HepG2 (cell line): ENCODE results near the gene SRRM1. TPM values are rescaled to one million over a fixed set of nuclear protein-coding genes. Genes with fewer than 3 reads are reported as not detected.

ENCODE experiments used
- ATAC-seq: fragments of 200-7000 bp; cut with Tn5 transposase; 3 replicates; pipeline ENCODE4 v1.9.1; 2020; ENCODE audit warnings: mild to moderate bottlenecking, moderate library complexity
- BruUV-seq: library from RNA; stranded (reverse); fragments of 400-500 nt; replicated peaks from 2 replicates; lab custom pipeline; 2021; lab: Mats Ljungman, UMichigan
- CTCF ChIA-PET: fragments of 300-600 bp; formaldehyde crosslinking; extraction: SDS; loops from one replicate; lab custom pipeline; 2021; ENCODE audit warnings: low total read pairs, inconsistent platforms, low intra/inter-chr PET ratio; lab: Yijun Ruan, JAX
- POLR2A ChIA-PET: fragments of 350-600 bp; sonication (Branson Sonifier 250); formaldehyde crosslinking; loops from one replicate; lab custom pipeline; 2020; ENCODE audit warnings: antibody characterized with exemption, inconsistent platforms; lab: Yijun Ruan, JAX
- DNase-seq: peaks from one replicate; pipeline ENCODE4 v3.0.0-alpha.2; 2015; ENCODE audit warnings: low spot score
- FAIRE-seq: peaks from 3 replicates; lab custom pipeline; 2011; peaks lifted over from hg19 to GRCh38; lab: Jason Lieb, UNC
- H2AFZ ChIP-seq: one replicate; pipeline ENCODE4 v1.6.1; 2011; ENCODE audit warnings: low read length, inconsistent platforms
- H3K27ac ChIP-seq: fragments of 300-600 bp; 3 replicates; pipeline ENCODE4 v1.8.0; 2011; ENCODE audit warnings: mixed run types, mild to moderate bottlenecking, mixed read lengths, low read length, inconsistent platforms; ENCODE audit not compliant: insufficient read depth; ENCODE audit errors: extremely low read length
- H3K27me3 ChIP-seq, 2 experiments: fragments of 200-600 bp in 1 of 2; 2 replicates in 1 of 2; 3 replicates in 1 of 2; pipeline versions ENCODE4 v1.6.0 to v1.8.0; 2011; ENCODE audit warnings: low read length in 2 of 2, mild to moderate bottlenecking in 2 of 2, moderate library complexity in 2 of 2, inconsistent platforms in 1 of 2; ENCODE audit not compliant: insufficient read depth in 2 of 2, control insufficient read depth in 1 of 2
- H3K36me3 ChIP-seq, 2 experiments: fragments of 200-600 bp in 1 of 2; replicated peaks in 1 of 2; 2 replicates in 1 of 2; 3 replicates in 1 of 2; pipeline versions ENCODE4 v1.5.1 to v1.8.0; 2011; ENCODE audit warnings: low read length in 2 of 2, inconsistent platforms in 1 of 2; ENCODE audit not compliant: insufficient read depth in 2 of 2, control insufficient read depth in 1 of 2
- H3K4me1 ChIP-seq: 2 replicates; pipeline ENCODE4 v1.5.1; 2012; ENCODE audit warnings: low read length, inconsistent platforms; ENCODE audit not compliant: insufficient read depth
- H3K4me2 ChIP-seq: 2 replicates; pipeline ENCODE4 v1.6.0; 2011; ENCODE audit warnings: low read depth, low read length, inconsistent platforms
- H3K4me3 ChIP-seq, 3 experiments: fragments of 200-600 bp in 1 of 3; sonication (generic), shearing (Covaris generic) in 1 of 3; replicated peaks in 1 of 3; 2 replicates each; pipeline ENCODE4 v1.5.1; 2011 to 2016; ENCODE audit warnings: low read length in 3 of 3, inconsistent platforms in 2 of 3, low read depth in 2 of 3, mild to moderate bottlenecking in 2 of 3, control low read depth in 1 of 3, mixed read lengths in 1 of 3; ENCODE audit not compliant: insufficient read depth in 1 of 3
- H3K79me2 ChIP-seq: one replicate; pipeline ENCODE4 v1.6.1; 2011; ENCODE audit warnings: low read length, inconsistent platforms; ENCODE audit not compliant: insufficient read depth
- H3K9ac ChIP-seq: 2 replicates; pipeline ENCODE4 v1.6.0; 2011; ENCODE audit warnings: mild to moderate bottlenecking, low read depth, low read length, inconsistent platforms; ENCODE audit not compliant: insufficient read depth
- H3K9me3 ChIP-seq: 2 replicates; pipeline ENCODE4 v1.5.1; 2012; ENCODE audit warnings: mild to moderate bottlenecking, low read length
- H4K20me1 ChIP-seq: 2 replicates; pipeline ENCODE4 v1.6.0; 2011; ENCODE audit warnings: inconsistent platforms, mild to moderate bottlenecking, low read length, moderate library complexity; ENCODE audit not compliant: insufficient read depth
- DR1 ChIP-seq: sonication (generic); formaldehyde crosslinking; IDR thresholded peaks from 2 replicates; pipeline ENCODE4 v1.8.0; 2021; ENCODE audit warnings: mild to moderate bottlenecking, missing genetic modification reagents, inconsistent platforms
- HIC2 ChIP-seq: sonication (generic); formaldehyde crosslinking; IDR thresholded peaks from 2 replicates; pipeline ENCODE4 v1.9.0; 2022; ENCODE audit warnings: low read depth, missing genetic modification reagents
- SIN3A ChIP-seq: IDR thresholded peaks from 2 replicates; pipeline ENCODE4 v1.6.1; 2011; ENCODE audit warnings: low read depth, mild to moderate bottlenecking, control low read depth, low read length, borderline replicate concordance
- SRSF9 ChIP-seq: fragments of 200-400 bp; formaldehyde crosslinking; IDR thresholded peaks from 2 replicates; pipeline ENCODE4 v1.6.1; 2018; ENCODE audit warnings: borderline replicate concordance, mild to moderate bottlenecking, low read depth, low read length; ENCODE audit not compliant: insufficient read depth, poor library complexity, severe bottlenecking
- ZFX ChIP-seq: sonication (generic); formaldehyde crosslinking; IDR thresholded peaks from 2 replicates; pipeline ENCODE4 v1.4.0; 2020; ENCODE audit warnings: mild to moderate bottlenecking, low read depth, missing genetic modification reagents, moderate library complexity
- ZNF101 ChIP-seq: sonication (generic); formaldehyde crosslinking; IDR thresholded peaks from 2 replicates; pipeline ENCODE4 v1.4.0; 2020; ENCODE audit warnings: mild to moderate bottlenecking, low read depth, missing genetic modification reagents, borderline replicate concordance
- ZNF160 ChIP-seq: sonication (generic); formaldehyde crosslinking; IDR thresholded peaks from 2 replicates; pipeline ENCODE4 v1.8.0; 2022; ENCODE audit warnings: mild to moderate bottlenecking, inconsistent platforms, missing genetic modification reagents
- ZNF407 ChIP-seq: sonication (generic); formaldehyde crosslinking; IDR thresholded peaks from one replicate; pipeline ENCODE4 v1.5.1; 2020; ENCODE audit warnings: mild to moderate bottlenecking, missing genetic modification reagents; ENCODE audit errors: not compliant biosample characterization
- ZUFSP ChIP-seq: sonication (generic); formaldehyde crosslinking; IDR thresholded peaks from 2 replicates; pipeline ENCODE4 v1.9.0; 2021; ENCODE audit warnings: missing genetic modification reagents, mild to moderate bottlenecking, borderline replicate concordance
- WGBS: methylation state at CpG from one replicate; pipeline ENCODE4 v1.1.6; 2017; ENCODE audit warnings: low lambda C conversion rate; 5-methylcytosine and 5-hydroxymethylcytosine counted together
- in situ Hi-C: cut with HindIII; loops from 2 replicates; pipeline ENCODE4 v1.10.0; 2017; ENCODE audit warnings: low pct_unique_long_range_greater_than_20kb; ENCODE audit not compliant: extremely low pct_ligation_motif_present
- intact Hi-C: fragments of 100-400 bp; cut with micrococcal nuclease; formaldehyde crosslinking; loops from one replicate; pipeline ENCODE4 v1.10.0; 2022; ENCODE audit not compliant: unreplicated experiment
- polyA plus RNA-seq, 8 experiments: library from polyadenylated mRNA; depleted of rRNA in 3 of 8; stranded (reverse) in 7 of 8; unstranded in 1 of 8; fragments of >200 nt; fragmentation: Illumina TruSeq in 4 of 8; extraction: Trizol in 4 of 8; gene quantifications; 2 replicates each; pipeline versions ENCODE4 v1.2.1 to v1.2.3, GENCODE V29; 2011 to 2016; ENCODE audit warnings: low read depth in 4 of 8, missing spikeins in 1 of 8, mixed read lengths in 1 of 8; ENCODE audit not compliant: insufficient read depth in 1 of 8
- total RNA-seq, 5 experiments: library from RNA; depleted of rRNA; stranded (reverse); fragments of >200 nt; fragmentation: Illumina TruSeq; extraction: Trizol; gene quantifications; 2 replicates each; pipeline ENCODE4 v1.2.3, GENCODE V29; 2016; ENCODE audit warnings: low read depth in 1 of 5

SRRM1 gene
- total and polyA plus RNA-seq, 2 of the 13 experiments (the other 11 are each of a cell fraction or from before 2014, with no cell fraction given): 31.6 to 44.5 TPM

- TF ChIP-seq SIN3A (no peak), ZNF101 (CRISPR knock-in tag) (no peak), SRSF9 (no peak), ZUFSP (CRISPR knock-in tag) (no peak), HIC2 (CRISPR knock-in tag) (no peak), DR1 (CRISPR knock-in tag) (no peak), ZFX (no peak), ZNF160 (CRISPR knock-in tag) (no peak), ZNF407 (no peak)
- no peak for FAIRE-seq
- Histone ChIP-seq H3K9ac (no peak overlapping the region), H3K4me3 (no peak overlapping the region), H3K9me3 (no peaks in the 10 kb centered on the region), H2AFZ (no peak overlapping the region), H3K79me2 (no peaks in the 10 kb centered on the region), H3K4me1 (peaks cover 61% of the 10 kb centered on the region), H3K27ac (no peak overlapping the region), H3K4me2 (no peak overlapping the region), H3K36me3 (no peaks in the 10 kb centered on the region), H4K20me1 (no peaks in the 10 kb centered on the region), H3K27me3 (no peaks in the 10 kb centered on the region)
- intact Hi-C loops: no loop called here
- ChIA-PET CTCF (no interaction called here), POLR2A (interaction anchor here (1.7 kb wide), 1 partner anchor 16 kb away, joined by 4 read pairs; no protein-coding TSS in a partner anchor)
- no peak for ATAC-seq
- DNase-seq: no peak
- BruUV-seq: no TSS peak
- in situ Hi-C loops: no loop called here
- 90% methylated on average over 4 of the region's 4 CpGs for WGBS
These were observed 65.8 kb downstream of the SRRM1 start for GRCh38 chr1:24708938-24709337.
